NOMO-1 (cell line): ENCODE measurements around the gene FPGT.
"Not testable (repeated sequence)": the region's sequence is repeated elsewhere in the genome, so short reads cannot be mapped to it uniquely, and the experiment has no call there.

Experiments
- DNase-seq, 2 experiments: peaks; one replicate each; lab custom pipeline; 2025; ENCODE audit not compliant: unreplicated experiment in 2 of 2; lab: John Stamatoyannopoulos, UW

The FPGT gene

GRCh38 chr1:74197657-74198552 is at the start of gene FPGT, which contains the start of gene LRRIQ3:
Gene FPGT, plus strand, starts transcription at chr1:74198242. Its CDS starts 37 bp downstream, at chr1:74198279.
Gene LRRIQ3, minus strand, starts transcription at chr1:74198176. Its CDS starts 14,492 bp downstream, at chr1:74183684.
- DNase-seq: peak; percentile 93 to 98

GRCh38 chr1:74160046-74160445 is 38.0 kb upstream of the FPGT start:
- no peak for DNase-seq

GRCh38 chr1:74161497-74161896 is 36.5 kb upstream of the FPGT start:
- no peak for DNase-seq

- DNase-seq: no peak
Observed at GRCh38 chr1:74162333-74162732, 35.7 kb upstream of the FPGT start.

- not testable (repeated sequence) for DNase-seq
Observed at GRCh38 chr1:74174423-74174822, 23.6 kb upstream of the FPGT start.

GRCh38 chr1:74180490-74180889 is 17.6 kb upstream of the FPGT start:
- no peak for DNase-seq

- DNase-seq: no peak
Observed at GRCh38 chr1:74193908-74194307, 4.1 kb upstream of the FPGT start.

- DNase-seq: no peak
Observed at GRCh38 chr1:74195339-74195738, 2.7 kb upstream of the FPGT start.

- no peak for DNase-seq
Observed at GRCh38 chr1:74197255-74197654, 787 bp upstream of the FPGT start.

GRCh38 chr1:74199504-74199903 is 1.5 kb downstream of the FPGT start:
- DNase-seq: peak in 1 of 2 experiments; percentile 20

- no peak for DNase-seq
Observed at GRCh38 chr1:74205266-74205665, 7.2 kb downstream of the FPGT start.

GRCh38 chr1:74215229-74215628 is 17.2 kb downstream of the FPGT start:
- DNase-seq: no peak

- DNase-seq: no peak
Observed at GRCh38 chr1:74222701-74223100, 24.7 kb downstream of the FPGT start.

GRCh38 chr1:74223453-74223852 is 25.4 kb downstream of the FPGT start:
- DNase-seq: no peak

GRCh38 chr1:74235153-74235552 is 37.1 kb downstream of the FPGT start, which contains the start of gene TNNI3K:
Gene TNNI3K, plus strand, starts transcription at chr1:74235387. Its CDS starts 65 bp downstream, at chr1:74235452.
- DNase-seq: no peak

GRCh38 chr1:74236440-74236839 is 38.4 kb downstream of the FPGT start:
- no peak for DNase-seq

- no peak for DNase-seq
Observed at GRCh38 chr1:74237035-74237434, 39.0 kb downstream of the FPGT start.

- no peak for DNase-seq
Observed at GRCh38 chr1:74237787-74238186, 39.7 kb downstream of the FPGT start.

GRCh38 chr1:74245168-74245772 is 47.2 kb downstream of the FPGT start:
- DNase-seq: no peak

GRCh38 chr1:74246315-74246714 is 48.3 kb downstream of the FPGT start:
- DNase-seq: no peak

- no peak for DNase-seq
Observed at GRCh38 chr1:74247881-74248528, 50.0 kb downstream of the FPGT start.
